SU-DHL-6 (cell line): ENCODE results near the gene LAMB4.

Source experiments
- H2AFZ ChIP-seq: fragments of 200-600 bp; sonication (generic); 2 replicates; pipeline ENCODE4 v1.6.1; 2014; ENCODE audit warnings: low read depth, mild to moderate bottlenecking, moderate library complexity, mixed read lengths, antibody characterized with exemption, low read length; ENCODE audit not compliant: severe bottlenecking
- H3F3A ChIP-seq: fragments of 200-600 bp; shearing (Covaris generic); 2 replicates; pipeline ENCODE4 v1.6.0; 2016; ENCODE audit warnings: antibody characterized with exemption, mild to moderate bottlenecking; ENCODE audit not compliant: insufficient read depth
- H3K27ac ChIP-seq: fragments of 200-600 bp; sonication (generic); 2 replicates; pipeline ENCODE4 v1.5.1; 2016; ENCODE audit warnings: low read depth, mild to moderate bottlenecking, low read length, moderate library complexity, mixed read lengths
- H3K27me3 ChIP-seq: fragments of 200-600 bp; sonication (generic), shearing (Covaris generic); 2 replicates; pipeline ENCODE4 v1.6.0; 2014; ENCODE audit warnings: mild to moderate bottlenecking, low read length
- H3K36me3 ChIP-seq: fragments of 200-600 bp; sonication (generic); 2 replicates; pipeline ENCODE4 v1.6.1; 2014; ENCODE audit warnings: mild to moderate bottlenecking, low read length, mixed read lengths
- H3K4me2 ChIP-seq: fragments of 300-600, 200-600 bp; shearing (Covaris generic), sonication (generic); 2 replicates; pipeline ENCODE4 v1.6.0; 2014; ENCODE audit warnings: low read length, low read depth, mild to moderate bottlenecking; ENCODE audit not compliant: poor library complexity, severe bottlenecking
- H3K4me3 ChIP-seq: fragments of 200-600 bp; sonication (generic); 2 replicates; pipeline ENCODE4 v1.5.1; 2014; ENCODE audit warnings: antibody characterized with exemption, low read length, mild to moderate bottlenecking, mixed read lengths; ENCODE audit not compliant: insufficient read depth, poor library complexity, severe bottlenecking
- H3K79me2 ChIP-seq: fragments of 200-600 bp; sonication (generic); 2 replicates; pipeline ENCODE4 v1.6.1; 2014; ENCODE audit warnings: mild to moderate bottlenecking, low read length, moderate library complexity; ENCODE audit not compliant: insufficient read depth
- H3K9ac ChIP-seq: fragments of 200-600 bp; sonication (generic); 2 replicates; pipeline ENCODE4 v1.7.0; 2014; ENCODE audit warnings: mild to moderate bottlenecking, low read length
- H3K9me2 ChIP-seq: fragments of 200-600 bp; sonication (generic); replicated peaks from 2 replicates; pipeline ENCODE4 v1.6.1; 2014; ENCODE audit warnings: low read length; ENCODE audit not compliant: insufficient read depth
- H3K9me3 ChIP-seq: fragments of 200-600 bp; sonication (generic); 2 replicates; pipeline ENCODE4 v1.6.1; 2014; ENCODE audit warnings: low read length, mixed read lengths; ENCODE audit not compliant: insufficient read depth
- H4K20me1 ChIP-seq: fragments of 200-600 bp; sonication (generic); 2 replicates; pipeline ENCODE4 v1.6.1; 2014; ENCODE audit warnings: low read depth, mild to moderate bottlenecking, antibody characterized with exemption, low read length, moderate library complexity, mixed read lengths
- CTCF ChIP-seq: fragments of 200-600 bp; sonication (generic); IDR thresholded peaks from one replicate; pipeline ENCODE4 v1.5.1; 2017; ENCODE audit warnings: antibody characterized with exemption, mild to moderate bottlenecking, low read length, moderate library complexity; ENCODE audit not compliant: insufficient read depth, poor library complexity, severe bottlenecking
- EZH2phosphoT487 ChIP-seq: fragments of 200-600 bp; sonication (generic), shearing (Covaris generic); conservative IDR thresholded peaks from 2 replicates; pipeline ENCODE4 v1.6.1; 2018; ENCODE audit warnings: mild to moderate bottlenecking, antibody characterized with exemption, low read length, moderate library complexity, mixed read lengths

LAMB4 gene

DNA sequence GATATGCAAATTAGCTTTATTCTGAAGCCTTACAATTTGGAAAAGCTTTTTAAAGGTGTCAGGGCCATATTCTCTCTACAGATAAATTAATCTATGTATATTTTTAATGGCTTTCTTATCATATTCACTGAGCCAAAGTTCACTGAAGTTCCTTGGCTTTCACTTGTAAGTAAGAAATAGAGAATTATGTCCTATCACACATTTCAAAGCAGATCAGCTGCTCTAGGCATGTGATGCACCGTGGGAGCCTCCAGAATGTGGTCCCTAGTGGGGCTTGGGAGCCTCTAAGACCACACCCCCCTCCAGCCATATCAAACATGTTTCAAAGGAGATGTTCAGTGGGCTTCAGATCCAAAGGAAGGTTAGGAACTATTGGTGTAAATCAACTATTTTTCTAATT lies 51.5 kb downstream of the LAMB4 start:
- no peak overlapping the region for H3K4me2 ChIP-seq
- H3K79me2 ChIP-seq, result no peaks in the 10 kb centered on the region
- H3K9me3 ChIP-seq, result no peaks in the 10 kb centered on the region
- no peaks in the 10 kb centered on the region for H3F3A ChIP-seq
- no peaks in the 10 kb centered on the region for H3K36me3 ChIP-seq
- no peak overlapping the region for H3K9ac ChIP-seq
- no peaks in the 10 kb centered on the region for H4K20me1 ChIP-seq
- H3K4me3 ChIP-seq, result no peak overlapping the region
- no peaks in the 10 kb centered on the region for H3K9me2 ChIP-seq
- no peak overlapping the region for H3K27ac ChIP-seq
- TF ChIP-seq CTCF (no peak), EZH2phosphoT487 (no peak)
- H3K27me3 ChIP-seq, result no peaks in the 10 kb centered on the region
- H2AFZ ChIP-seq, result no peak overlapping the region

DNA sequence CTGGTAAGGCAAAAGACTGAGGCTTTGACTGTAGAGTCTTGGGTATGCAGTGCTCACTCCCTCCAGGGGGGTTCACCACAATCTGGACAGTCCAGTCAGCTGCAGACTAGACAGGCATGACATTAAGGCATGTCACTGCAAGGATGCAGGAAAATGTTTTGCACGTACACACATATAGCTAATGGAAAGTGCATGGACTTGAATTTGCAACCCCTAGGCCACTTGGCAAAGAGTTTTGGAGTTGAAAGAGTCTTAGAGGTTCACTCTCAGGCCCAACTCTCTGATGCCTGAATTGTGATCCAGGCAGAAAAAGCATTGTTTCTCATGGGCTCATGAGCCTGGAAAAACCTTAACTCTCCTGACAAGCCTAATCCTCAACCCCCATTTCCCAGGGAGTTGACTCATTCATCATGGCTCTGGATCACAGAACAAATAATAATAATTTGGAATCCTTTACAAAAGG lies 51.9 kb downstream of the LAMB4 start:
- H3F3A ChIP-seq, result no peaks in the 10 kb centered on the region
- H2AFZ ChIP-seq, result no peak overlapping the region
- H3K4me2 ChIP-seq, result no peak overlapping the region
- no peak overlapping the region for H3K9ac ChIP-seq
- no peaks in the 10 kb centered on the region for H3K36me3 ChIP-seq
- H3K9me3 ChIP-seq, result no peaks in the 10 kb centered on the region
- H3K79me2 ChIP-seq, result no peaks in the 10 kb centered on the region
- TF ChIP-seq CTCF (no peak), EZH2phosphoT487 (no peak)
- no peaks in the 10 kb centered on the region for H4K20me1 ChIP-seq
- no peak overlapping the region for H3K27ac ChIP-seq
- no peaks in the 10 kb centered on the region for H3K27me3 ChIP-seq
- no peaks in the 10 kb centered on the region for H3K9me2 ChIP-seq
- no peak overlapping the region for H3K4me3 ChIP-seq

DNA sequence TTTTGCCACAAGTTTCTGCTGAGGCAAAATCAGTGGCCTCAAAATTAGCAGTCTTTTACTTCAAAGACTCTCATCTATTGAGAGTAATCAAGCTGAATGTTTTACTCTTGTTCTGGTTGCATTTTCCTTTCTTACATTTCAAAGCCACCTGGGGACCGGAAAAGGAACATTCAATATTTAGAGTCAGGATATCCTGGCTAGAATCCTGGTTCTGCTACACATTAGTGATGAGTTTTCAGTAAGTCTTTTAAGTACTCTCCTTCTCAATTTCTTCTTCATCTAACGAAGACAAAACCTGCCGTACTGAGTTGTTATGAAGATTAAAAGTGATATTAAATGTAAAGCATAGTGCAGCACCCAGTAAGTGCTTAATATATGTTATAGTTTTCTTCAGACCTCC lies 52.5 kb downstream of the LAMB4 start:
- H3K79me2 ChIP-seq, result no peaks in the 10 kb centered on the region
- H4K20me1 ChIP-seq, result no peaks in the 10 kb centered on the region
- H3K9me3 ChIP-seq, result no peaks in the 10 kb centered on the region
- no peaks in the 10 kb centered on the region for H3K36me3 ChIP-seq
- H2AFZ ChIP-seq, result no peak overlapping the region
- H3K27me3 ChIP-seq, result no peaks in the 10 kb centered on the region
- no peak overlapping the region for H3K4me2 ChIP-seq
- no peak overlapping the region for H3K4me3 ChIP-seq
- H3K9ac ChIP-seq, result no peak overlapping the region
- TF ChIP-seq EZH2phosphoT487, result no peak
- TF ChIP-seq CTCF, result no peak
- H3F3A ChIP-seq, result no peaks in the 10 kb centered on the region
- no peaks in the 10 kb centered on the region for H3K9me2 ChIP-seq
- no peak overlapping the region for H3K27ac ChIP-seq
